ENCODE measurements around the gene RHOF. TPM values are rescaled to one million over a fixed set of nuclear protein-coding genes. Genes with fewer than 3 reads are reported as not detected.
A peak's percentile ranks its signal among the peaks of the same experiment; 100 is the strongest.

Gene RHOF
- polyA plus RNA-seq, 1 of the 3 experiments (the other 2 are of a cell fraction), result 5.0 TPM

DNA sequence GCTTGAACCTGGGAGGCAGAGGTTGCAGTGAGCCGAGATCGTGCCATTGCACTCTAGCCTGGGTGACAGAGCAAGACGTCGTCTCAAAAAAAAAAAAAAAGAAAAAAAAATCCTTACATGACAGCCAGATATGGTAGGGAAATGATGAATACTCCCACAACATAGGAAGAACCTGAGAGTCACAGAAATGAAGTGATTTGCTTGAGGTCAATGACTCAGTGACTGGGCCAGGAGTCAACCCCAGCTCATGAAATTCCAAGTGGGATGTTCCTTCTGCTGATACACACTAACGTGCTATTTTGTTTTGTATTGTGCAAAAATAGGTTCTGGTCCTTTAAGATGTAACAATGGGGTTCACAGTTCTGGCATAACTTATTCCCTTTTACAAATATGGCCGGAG is 9.0 kb downstream of the RHOF start:
- POLR2A ChIA-PET, result no interaction called here
- H2AFZ ChIP-seq (ENCODE audit: low read depth), result no peak overlapping the region
- no peaks in the 10 kb centered on the region for H3K9me3 ChIP-seq
- WGBS (ENCODE audit: low lambda C conversion rate), result 9% methylated on average over 6 of the region's 6 CpGs
- CTCF ChIA-PET, result interaction anchor here (0.7 to 25.7 kb wide), 4 partner anchors 10 to 17 kb away, joined by 3 to 382 read pairs (median 4); partner anchors contain the start of gene RHOF
- H3K79me2 ChIP-seq (ENCODE audit: insufficient read depth), result no peaks in the 10 kb centered on the region; the same call in 1 of the 2 replicates
- peaks cover 28% of the 10 kb centered on the region for H3F3A ChIP-seq (replicated peaks; ENCODE audit: insufficient read depth)
- DNase-seq, result no peak
- H3K27me3 ChIP-seq (ENCODE audit: insufficient read depth), result no peaks in the 10 kb centered on the region
- no peak overlapping the region; the same call in 1 of the 2 replicates for H3K9ac ChIP-seq
- TF ChIP-seq TCF12 (IDR thresholded peaks at IDR 0.05) (peak; percentile 40; the same call in 1 of the 2 replicates), FOXJ3 (CRISPR knock-in tag; IDR thresholded peaks at IDR 0.05) (no peak), TEAD4 (IDR thresholded peaks at IDR 0.05; ENCODE audit: borderline replicate concordance, insufficient read depth) (peak; percentile 38; the same call in 1 of the 2 replicates), NFIC (IDR thresholded peaks at IDR 0.05; ENCODE audit: borderline replicate concordance) (peak; percentile 60; the same call in 1 of the 2 replicates), ZBTB33 (IDR thresholded peaks at IDR 0.05; ENCODE audit: borderline replicate concordance, low read depth) (no peak), JUND (IDR thresholded peaks at IDR 0.05) (peak; percentile 59), YY1 (IDR thresholded peaks at IDR 0.05; ENCODE audit: low read depth) (no peak), FOSL2 (IDR thresholded peaks at IDR 0.05; ENCODE audit: borderline replicate concordance, low read depth) (peak; percentile 73; the same call in 1 of the 2 replicates)
- TF ChIP-seq, protein P1, sequence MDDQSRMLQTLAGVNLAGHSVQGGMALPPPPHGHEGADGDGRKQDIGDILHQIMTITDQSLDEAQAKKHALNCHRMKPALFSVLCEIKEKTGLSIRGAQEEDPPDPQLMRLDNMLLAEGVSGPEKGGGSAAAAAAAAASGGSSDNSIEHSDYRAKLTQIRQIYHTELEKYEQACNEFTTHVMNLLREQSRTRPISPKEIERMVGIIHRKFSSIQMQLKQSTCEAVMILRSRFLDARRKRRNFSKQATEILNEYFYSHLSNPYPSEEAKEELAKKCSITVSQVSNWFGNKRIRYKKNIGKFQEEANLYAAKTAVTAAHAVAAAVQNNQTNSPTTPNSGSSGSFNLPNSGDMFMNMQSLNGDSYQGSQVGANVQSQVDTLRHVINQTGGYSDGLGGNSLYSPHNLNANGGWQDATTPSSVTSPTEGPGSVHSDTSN (IDR thresholded peaks at IDR 0.05), result peak; percentile 55; the same call in 1 of the 2 replicates
- H3K4me3 ChIP-seq (ENCODE audit: low read depth in 2 of 2, low read length in 1 of 2), result no peak overlapping the region
- peaks cover 0 to 13% of the 10 kb centered on the region in 2 experiments; a peak in 2 of 4 replicates for H3K4me1 ChIP-seq (ENCODE audit: control insufficient read depth in 1 of 2, insufficient read depth in 2 of 2, low read depth in 1 of 2, low read length in 1 of 2)
- H3K36me3 ChIP-seq (replicated peaks in 1 of 2; ENCODE audit: control insufficient read depth in 1 of 2, insufficient read depth in 2 of 2, low read length in 1 of 2), result peaks cover 0 to 7% of the 10 kb centered on the region in 2 experiments
- H3K27ac ChIP-seq (ENCODE audit: low read depth in 2 of 2, low read length in 1 of 2), result peak overlapping the region in 1 of 2 experiments; percentile 57; a peak in 2 of 4 replicates
- no peaks in the 10 kb centered on the region; the same call in 1 of the 2 replicates for H4K20me1 ChIP-seq (ENCODE audit: insufficient read depth)
- H3K4me2 ChIP-seq, result peak overlapping the region; percentile 11; the same call in 1 of the 2 replicates
- no peaks in the 10 kb centered on the region for H3K9me2 ChIP-seq

- no peak for DNase-seq
- Histone ChIP-seq H3K4me2 (0 out of 2 replicates have a peak overlapping the region, but pooled peaks have one; percentile 11), H3K27ac (ENCODE audit: low read depth in 2 of 2, low read length in 1 of 2) (peak overlapping the region in 1 of 2 experiments; percentile 53; a peak in 2 of 4 replicates), H3K4me3 (ENCODE audit: low read depth in 2 of 2, low read length in 1 of 2) (no peak overlapping the region), H3K79me2 (ENCODE audit: insufficient read depth) (no peaks in the 10 kb centered on the region; the same call in 1 of the 2 replicates), H2AFZ (ENCODE audit: low read depth) (no peak overlapping the region), H3K9ac (no peak overlapping the region), H4K20me1 (ENCODE audit: insufficient read depth) (no peaks in the 10 kb centered on the region; the same call in 1 of the 2 replicates), H3K27me3 (ENCODE audit: insufficient read depth) (no peaks in the 10 kb centered on the region), H3F3A (replicated peaks; ENCODE audit: insufficient read depth) (peaks cover 28% of the 10 kb centered on the region), H3K9me3 (no peaks in the 10 kb centered on the region), H3K36me3 (replicated peaks in 1 of 2; ENCODE audit: control insufficient read depth in 1 of 2, insufficient read depth in 2 of 2, low read length in 1 of 2) (peaks cover 0 to 10% of the 10 kb centered on the region in 2 experiments), H3K9me2 (no peaks in the 10 kb centered on the region), H3K4me1 (ENCODE audit: control insufficient read depth in 1 of 2, insufficient read depth in 2 of 2, low read depth in 1 of 2, low read length in 1 of 2) (peaks cover 0 to 13% of the 10 kb centered on the region in 2 experiments; a peak in 2 of 4 replicates)
- ChIA-PET POLR2A (no interaction called here), CTCF (interaction anchor here (1.3 to 25.7 kb wide), 4 partner anchors 9 to 28 kb away, joined by 4 to 382 read pairs (median 11); partner anchors contain the start of gene RHOF)
- WGBS (ENCODE audit: low lambda C conversion rate), result 77% methylated on average over 6 of the region's 6 CpGs
- TF ChIP-seq FOXJ3 (CRISPR knock-in tag; IDR thresholded peaks at IDR 0.05), result no peak
- TF ChIP-seq POLR2AphosphoS5 (IDR thresholded peaks at IDR 0.05; ENCODE audit: low read depth, low read length), result no peak
- TF ChIP-seq NRF1 (IDR thresholded peaks at IDR 0.05; ENCODE audit: low read depth, low read length), result no peak
- no peak for TF ChIP-seq RFX5 (IDR thresholded peaks at IDR 0.05; ENCODE audit: low read length)
- TF ChIP-seq GABPA (IDR thresholded peaks at IDR 0.05; ENCODE audit: low read depth), result no peak
- TF ChIP-seq TEAD4 (IDR thresholded peaks at IDR 0.05; ENCODE audit: borderline replicate concordance, insufficient read depth), result no peak
- TF ChIP-seq JUND (IDR thresholded peaks at IDR 0.05), result no peak
- TF ChIP-seq, protein P2, sequence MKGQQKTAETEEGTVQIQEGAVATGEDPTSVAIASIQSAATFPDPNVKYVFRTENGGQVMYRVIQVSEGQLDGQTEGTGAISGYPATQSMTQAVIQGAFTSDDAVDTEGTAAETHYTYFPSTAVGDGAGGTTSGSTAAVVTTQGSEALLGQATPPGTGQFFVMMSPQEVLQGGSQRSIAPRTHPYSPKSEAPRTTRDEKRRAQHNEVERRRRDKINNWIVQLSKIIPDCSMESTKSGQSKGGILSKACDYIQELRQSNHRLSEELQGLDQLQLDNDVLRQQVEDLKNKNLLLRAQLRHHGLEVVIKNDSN (IDR thresholded peaks at IDR 0.05; ENCODE audit: borderline replicate concordance, low read depth), result no peak
- no peak for TF ChIP-seq GATA2 (CRISPR knock-in tag; IDR thresholded peaks at IDR 0.05)
- TF ChIP-seq SMC3 (IDR thresholded peaks at IDR 0.05; ENCODE audit: low read depth, low read length), result no peak
- no peak for TF ChIP-seq TCF12 (IDR thresholded peaks at IDR 0.05)
- no peak for TF ChIP-seq IRF3 (IDR thresholded peaks at IDR 0.05; ENCODE audit: low read depth, low read length)
- no peak for TF ChIP-seq ELF1 (IDR thresholded peaks at IDR 0.05)
- TF ChIP-seq TAF1 (IDR thresholded peaks at IDR 0.05; ENCODE audit: borderline replicate concordance, low read depth, low read length), result no peak
- no peak for TF ChIP-seq ZBTB33 (IDR thresholded peaks at IDR 0.05; ENCODE audit: borderline replicate concordance, low read depth)
- TF ChIP-seq MEF2A (IDR thresholded peaks at IDR 0.05; ENCODE audit: borderline replicate concordance, low read depth), result no peak
Observed at GRCh38 chr12:121783766-121784165, 9.7 kb downstream of the RHOF start.

All from SK-N-SH (cell line).